GOT3 (cell line): ENCODE measurements around the gene ZKSCAN3.
"Not testable (repeated sequence)": the region's sequence is repeated elsewhere in the genome, so short reads cannot be mapped to it uniquely, and the experiment has no call there.

Experiments
- DNase-seq: peaks from one replicate; lab custom pipeline; 2025; ENCODE audit warnings: mixed read lengths; lab: John Stamatoyannopoulos, UW

Gene ZKSCAN3

GRCh38 chr6:28349892-28350737 lies at the start of gene ZKSCAN3:
ZKSCAN3 (plus strand) TSS chr6:28349947; CDS start chr6:28359587, 9,640 bp downstream.
- peak; percentile 49 for DNase-seq

GRCh38 chr6:28303570-28303969 lies 46.2 kb upstream of the ZKSCAN3 start:
- DNase-seq: no peak

GRCh38 chr6:28306363-28306762 lies 43.4 kb upstream of the ZKSCAN3 start:
- not testable (repeated sequence) for DNase-seq

- no peak for DNase-seq
These were observed 38.5 kb upstream of the ZKSCAN3 start for GRCh38 chr6:28311139-28311823.

GRCh38 chr6:28312939-28313338 lies 36.8 kb upstream of the ZKSCAN3 start:
- no peak for DNase-seq

- no peak for DNase-seq
These were observed 34.1 kb upstream of the ZKSCAN3 start for GRCh38 chr6:28315628-28316027.

GRCh38 chr6:28317866-28318265 lies 31.9 kb upstream of the ZKSCAN3 start:
- not testable (repeated sequence) for DNase-seq

GRCh38 chr6:28322661-28323060 lies 27.1 kb upstream of the ZKSCAN3 start:
- DNase-seq: no peak

GRCh38 chr6:28323813-28324424 lies 25.8 kb upstream of the ZKSCAN3 start:
- DNase-seq: no peak

GRCh38 chr6:28326371-28326948 lies 23.3 kb upstream of the ZKSCAN3 start:
- no peak for DNase-seq

- no peak for DNase-seq
These were observed 19.7 kb upstream of the ZKSCAN3 start for GRCh38 chr6:28330041-28330440.

- DNase-seq: no peak
These were observed 16.7 kb upstream of the ZKSCAN3 start for GRCh38 chr6:28333047-28333446.

- DNase-seq: no peak
These were observed 16.1 kb upstream of the ZKSCAN3 start for GRCh38 chr6:28333599-28334018.

GRCh38 chr6:28334286-28335039 lies 15.3 kb upstream of the ZKSCAN3 start:
- DNase-seq: no peak

- no peak for DNase-seq
These were observed 14.6 kb upstream of the ZKSCAN3 start for GRCh38 chr6:28335040-28335563.

GRCh38 chr6:28335564-28336283 lies 14.0 kb upstream of the ZKSCAN3 start, which contains the start of gene ZSCAN31:
ZSCAN31 (minus strand) TSS chr6:28336148; CDS start chr6:28329683, 6,465 bp downstream.
- DNase-seq: peak; percentile 50

GRCh38 chr6:28336284-28337120 lies 13.2 kb upstream of the ZKSCAN3 start:
- no peak for DNase-seq

GRCh38 chr6:28337121-28337520 lies 12.6 kb upstream of the ZKSCAN3 start:
- no peak for DNase-seq

- no peak for DNase-seq
These were observed 9.2 kb upstream of the ZKSCAN3 start for GRCh38 chr6:28340310-28341095.
